ENCODE results near the gene MYBPC3. TPM values are rescaled to one million over a fixed set of nuclear protein-coding genes. Genes with fewer than 3 reads are reported as not detected.

MYBPC3 gene
- total and polyA plus RNA-seq, 2 donors (not counting 3 experiments of a cell fraction or from before 2014, with no cell fraction given), result not detected

GRCh38 chr11:47375546-47376085 lies 23.1 kb upstream of the MYBPC3 start:
- no peaks in the 10 kb centered on the region for H4K20me1 ChIP-seq (replicated peaks; ENCODE audit: control insufficient read depth, extremely low read depth, insufficient read depth, low read length)
- no peak overlapping the region for H3K4me3 ChIP-seq (replicated peaks in 1 of 3; ENCODE audit: insufficient read depth in 1 of 3, low read depth in 1 of 3, low read length in 3 of 3)
- no peaks in the 10 kb centered on the region for H3K9me1 ChIP-seq (replicated peaks; ENCODE audit: control insufficient read depth, extremely low read depth, insufficient read depth, low read length)
- H3K27me3 ChIP-seq (ENCODE audit: control insufficient read depth in 2 of 2, insufficient read depth in 2 of 2, low read length in 2 of 2), result no peaks in the 10 kb centered on the region
- DNase-seq (ENCODE audit: low read depth, low spot score) (no peak), FAIRE-seq (no peak)
- no peaks in the 10 kb centered on the region for H3K79me2 ChIP-seq (ENCODE audit: control insufficient read depth, insufficient read depth, low read length)
- H2AFZ ChIP-seq (ENCODE audit: low read depth, low read length), result no peak overlapping the region
- no peaks in the 10 kb centered on the region for H3K9me3 ChIP-seq (replicated peaks; ENCODE audit: control insufficient read depth, insufficient read depth, low read length)
- TF ChIP-seq FOS (IDR thresholded peaks at IDR 0.05; ENCODE audit: borderline replicate concordance, insufficient read depth, low read length) (no peak), EZH2 (IDR thresholded peaks at IDR 0.05; ENCODE audit: borderline replicate concordance, low read depth, low read length, severe bottlenecking) (no peak), MAX (IDR thresholded peaks at IDR 0.05; ENCODE audit: insufficient read depth, insufficient read length) (no peak), MYC (IDR thresholded peaks at IDR 0.05; ENCODE audit: low read depth, low read length) (no peak), POLR2AphosphoS5 (IDR thresholded peaks at IDR 0.05; ENCODE audit: insufficient read depth, low read depth, low read length) (no peak), CTCF (IDR thresholded peaks at IDR 0.05; ENCODE audit: extremely low read depth in 1 of 2, insufficient read depth in 1 of 2, low read depth in 1 of 2, low read length in 2 of 2) (no peak), JUN (IDR thresholded peaks at IDR 0.05; ENCODE audit: borderline replicate concordance, insufficient read depth, insufficient read length, low read depth) (no peak), GATA2 (IDR thresholded peaks at IDR 0.05; ENCODE audit: insufficient read depth, insufficient read length, low read depth, low read length) (no peak), POLR2A (IDR thresholded peaks at IDR 0.05; ENCODE audit: low read depth, low read length) (no peak)
- dilution Hi-C loops (cut with MboI; ENCODE audit: extremely low pct_ligation_motif_present, low sequenced_read_pairs), result no loop called here
- intact Hi-C loops (cut with micrococcal nuclease), result no loop called here
- no peak overlapping the region for H3K27ac ChIP-seq (ENCODE audit: insufficient read depth, low read depth, low read length)
- H3K9ac ChIP-seq (replicated peaks; ENCODE audit: extremely low read depth, insufficient read depth, low read length), result no peak overlapping the region
- H3K4me1 ChIP-seq (ENCODE audit: control insufficient read depth, extremely low read depth, insufficient read depth, low read length), result peaks cover 9% of the 10 kb centered on the region
- no peak overlapping the region for H3K4me2 ChIP-seq (ENCODE audit: insufficient read depth, low read length)
- no TSS peak for BruUV-seq (replicated peaks)
- ChIA-PET CTCF (interaction anchor here (1.5 to 4.7 kb wide), 3 partner anchors 21 to 35 kb away, joined by 12 to 148 read pairs (median 74); partner anchors contain the start of gene SLC39A13), POLR2A (no interaction called here)
- no peaks in the 10 kb centered on the region for H3K36me3 ChIP-seq (ENCODE audit: control insufficient read depth in 2 of 2, extremely low read depth in 1 of 2, insufficient read depth in 2 of 2, low read length in 2 of 2)

All from endothelial cell of umbilical vein (primary cell).